ENCODE data around the gene GID8. TPM values are rescaled to one million over a fixed set of nuclear protein-coding genes. Genes with fewer than 3 reads are reported as not detected.

Gene GID8
- total RNA-seq, 1 experiment from 2014 or later: 35.6 TPM

DNA sequence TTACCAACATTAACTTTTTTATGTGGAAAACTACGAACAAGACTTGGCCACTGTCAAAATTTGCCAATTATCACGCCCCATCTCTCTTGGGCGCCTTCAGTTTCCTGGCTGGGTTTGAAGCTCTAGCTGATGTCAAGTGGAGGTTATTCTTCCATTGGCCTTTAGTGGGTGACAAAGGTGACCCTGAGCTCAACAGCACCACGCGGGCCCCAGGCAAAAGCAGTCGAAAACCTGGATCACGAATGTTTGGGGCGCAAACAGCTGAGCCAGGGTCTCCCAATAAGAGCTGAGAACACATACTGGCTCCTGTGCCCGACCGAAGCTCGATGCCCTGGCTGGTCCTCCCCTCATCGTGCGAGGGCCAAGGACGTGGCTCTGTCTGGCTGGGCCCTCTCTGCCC, 41.4 kb downstream of the GID8 start:
- H3K9ac ChIP-seq (ENCODE audit: low read length): no peak overlapping the region
- ATAC-seq: no peak
- H3K27ac ChIP-seq (ENCODE audit: low read depth, low read length): no peak overlapping the region
- H3K27me3 ChIP-seq (ENCODE audit: insufficient read depth, low read length): no peaks in the 10 kb centered on the region
- POLR2A ChIA-PET: no interaction called here
- no peaks in the 10 kb centered on the region for H3K9me3 ChIP-seq (ENCODE audit: control insufficient read depth in 1 of 2, insufficient read depth in 1 of 2, low read depth in 1 of 2, low read length in 2 of 2)
- no peaks in the 10 kb centered on the region for H4K20me1 ChIP-seq (ENCODE audit: insufficient read depth)
- no peak for DNase-seq (ENCODE audit: low read depth, low spot score)
- no peak for TF ChIP-seq SIN3A (IDR thresholded peaks at IDR 0.05; ENCODE audit: low read depth)
- TF ChIP-seq, protein P1, sequence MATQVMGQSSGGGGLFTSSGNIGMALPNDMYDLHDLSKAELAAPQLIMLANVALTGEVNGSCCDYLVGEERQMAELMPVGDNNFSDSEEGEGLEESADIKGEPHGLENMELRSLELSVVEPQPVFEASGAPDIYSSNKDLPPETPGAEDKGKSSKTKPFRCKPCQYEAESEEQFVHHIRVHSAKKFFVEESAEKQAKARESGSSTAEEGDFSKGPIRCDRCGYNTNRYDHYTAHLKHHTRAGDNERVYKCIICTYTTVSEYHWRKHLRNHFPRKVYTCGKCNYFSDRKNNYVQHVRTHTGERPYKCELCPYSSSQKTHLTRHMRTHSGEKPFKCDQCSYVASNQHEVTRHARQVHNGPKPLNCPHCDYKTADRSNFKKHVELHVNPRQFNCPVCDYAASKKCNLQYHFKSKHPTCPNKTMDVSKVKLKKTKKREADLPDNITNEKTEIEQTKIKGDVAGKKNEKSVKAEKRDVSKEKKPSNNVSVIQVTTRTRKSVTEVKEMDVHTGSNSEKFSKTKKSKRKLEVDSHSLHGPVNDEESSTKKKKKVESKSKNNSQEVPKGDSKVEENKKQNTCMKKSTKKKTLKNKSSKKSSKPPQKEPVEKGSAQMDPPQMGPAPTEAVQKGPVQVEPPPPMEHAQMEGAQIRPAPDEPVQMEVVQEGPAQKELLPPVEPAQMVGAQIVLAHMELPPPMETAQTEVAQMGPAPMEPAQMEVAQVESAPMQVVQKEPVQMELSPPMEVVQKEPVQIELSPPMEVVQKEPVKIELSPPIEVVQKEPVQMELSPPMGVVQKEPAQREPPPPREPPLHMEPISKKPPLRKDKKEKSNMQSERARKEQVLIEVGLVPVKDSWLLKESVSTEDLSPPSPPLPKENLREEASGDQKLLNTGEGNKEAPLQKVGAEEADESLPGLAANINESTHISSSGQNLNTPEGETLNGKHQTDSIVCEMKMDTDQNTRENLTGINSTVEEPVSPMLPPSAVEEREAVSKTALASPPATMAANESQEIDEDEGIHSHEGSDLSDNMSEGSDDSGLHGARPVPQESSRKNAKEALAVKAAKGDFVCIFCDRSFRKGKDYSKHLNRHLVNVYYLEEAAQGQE (IDR thresholded peaks at IDR 0.05; ENCODE audit: low read depth): no peak
- TF ChIP-seq, protein P2, sequence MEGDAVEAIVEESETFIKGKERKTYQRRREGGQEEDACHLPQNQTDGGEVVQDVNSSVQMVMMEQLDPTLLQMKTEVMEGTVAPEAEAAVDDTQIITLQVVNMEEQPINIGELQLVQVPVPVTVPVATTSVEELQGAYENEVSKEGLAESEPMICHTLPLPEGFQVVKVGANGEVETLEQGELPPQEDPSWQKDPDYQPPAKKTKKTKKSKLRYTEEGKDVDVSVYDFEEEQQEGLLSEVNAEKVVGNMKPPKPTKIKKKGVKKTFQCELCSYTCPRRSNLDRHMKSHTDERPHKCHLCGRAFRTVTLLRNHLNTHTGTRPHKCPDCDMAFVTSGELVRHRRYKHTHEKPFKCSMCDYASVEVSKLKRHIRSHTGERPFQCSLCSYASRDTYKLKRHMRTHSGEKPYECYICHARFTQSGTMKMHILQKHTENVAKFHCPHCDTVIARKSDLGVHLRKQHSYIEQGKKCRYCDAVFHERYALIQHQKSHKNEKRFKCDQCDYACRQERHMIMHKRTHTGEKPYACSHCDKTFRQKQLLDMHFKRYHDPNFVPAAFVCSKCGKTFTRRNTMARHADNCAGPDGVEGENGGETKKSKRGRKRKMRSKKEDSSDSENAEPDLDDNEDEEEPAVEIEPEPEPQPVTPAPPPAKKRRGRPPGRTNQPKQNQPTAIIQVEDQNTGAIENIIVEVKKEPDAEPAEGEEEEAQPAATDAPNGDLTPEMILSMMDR (IDR thresholded peaks at IDR 0.05 in 2 of 3, conservative IDR thresholded peaks at IDR 0.05 in 1 of 3; ENCODE audit: borderline replicate concordance in 1 of 3, insufficient read depth in 1 of 3, low read depth in 2 of 3, low read length in 2 of 3): no peak
- intact Hi-C loops (cut with micrococcal nuclease): no loop called here
- BruUV-seq (replicated peaks): no TSS peak
- H2AFZ ChIP-seq (ENCODE audit: low read depth, low read length, poor library complexity, severe bottlenecking): no peak overlapping the region
- CTCF ChIA-PET: interaction anchor here (0.9 kb wide), 1 partner anchor 30 kb away, joined by 3 read pairs; no protein-coding TSS in a partner anchor
- H3K4me1 ChIP-seq (ENCODE audit: control insufficient read depth in 1 of 2, insufficient read depth in 2 of 2, low read length in 2 of 2): peaks cover 3 to 8% of the 10 kb centered on the region in 2 experiments; a peak in 3 of 4 replicates
- H3K4me3 ChIP-seq (replicated peaks in 1 of 2; ENCODE audit: low read depth in 1 of 2, low read length in 2 of 2): no peak overlapping the region
- no peaks in the 10 kb centered on the region for H3K36me3 ChIP-seq (ENCODE audit: control insufficient read depth in 1 of 2, insufficient read depth in 2 of 2, low read length in 2 of 2)
- H3K4me2 ChIP-seq (ENCODE audit: low read length): no peak overlapping the region
- H3K9me2 ChIP-seq (ENCODE audit: insufficient read depth): no peaks in the 10 kb centered on the region
- RAD21 ChIA-PET (ENCODE audit: low non-redundant PET in 1 of 2, low total read pairs in 2 of 2, uncharacterized antibody in 2 of 2, unreplicated experiment in 2 of 2): no interaction called here
- no peaks in the 10 kb centered on the region for H3K79me2 ChIP-seq (ENCODE audit: insufficient read depth, low read length)
